ENCODE measurements around the gene TENM3.

Gene TENM3

DNA sequence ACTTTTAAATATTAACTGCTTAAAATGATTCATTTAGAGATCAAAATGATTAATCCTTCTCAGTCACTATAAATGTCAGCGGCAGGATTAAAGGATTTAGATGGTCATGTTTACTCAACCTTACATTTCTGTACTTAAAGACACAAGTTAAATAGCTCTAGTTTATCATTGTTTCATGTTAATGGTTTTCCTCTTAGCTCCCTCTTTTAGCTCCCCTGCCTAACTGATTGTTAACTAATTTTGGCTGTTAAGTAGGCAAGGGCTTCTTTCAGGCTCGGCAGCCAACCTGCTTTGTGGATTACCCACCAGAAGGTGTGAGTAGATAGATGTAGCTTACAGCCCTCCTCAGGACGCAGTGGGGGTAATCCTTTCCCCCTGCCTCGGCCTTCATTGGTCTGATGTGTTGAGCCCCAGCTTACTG, 96.0 kb downstream of the TENM3 start:
- DNase-seq (ENCODE audit: low read depth): no peak
- TF ChIP-seq, protein P1, sequence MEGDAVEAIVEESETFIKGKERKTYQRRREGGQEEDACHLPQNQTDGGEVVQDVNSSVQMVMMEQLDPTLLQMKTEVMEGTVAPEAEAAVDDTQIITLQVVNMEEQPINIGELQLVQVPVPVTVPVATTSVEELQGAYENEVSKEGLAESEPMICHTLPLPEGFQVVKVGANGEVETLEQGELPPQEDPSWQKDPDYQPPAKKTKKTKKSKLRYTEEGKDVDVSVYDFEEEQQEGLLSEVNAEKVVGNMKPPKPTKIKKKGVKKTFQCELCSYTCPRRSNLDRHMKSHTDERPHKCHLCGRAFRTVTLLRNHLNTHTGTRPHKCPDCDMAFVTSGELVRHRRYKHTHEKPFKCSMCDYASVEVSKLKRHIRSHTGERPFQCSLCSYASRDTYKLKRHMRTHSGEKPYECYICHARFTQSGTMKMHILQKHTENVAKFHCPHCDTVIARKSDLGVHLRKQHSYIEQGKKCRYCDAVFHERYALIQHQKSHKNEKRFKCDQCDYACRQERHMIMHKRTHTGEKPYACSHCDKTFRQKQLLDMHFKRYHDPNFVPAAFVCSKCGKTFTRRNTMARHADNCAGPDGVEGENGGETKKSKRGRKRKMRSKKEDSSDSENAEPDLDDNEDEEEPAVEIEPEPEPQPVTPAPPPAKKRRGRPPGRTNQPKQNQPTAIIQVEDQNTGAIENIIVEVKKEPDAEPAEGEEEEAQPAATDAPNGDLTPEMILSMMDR (conservative IDR thresholded peaks at IDR 0.05; ENCODE audit: control insufficient read depth, insufficient read depth, low read depth, low read length): no peak
- H3K4me3 ChIP-seq (ENCODE audit: control insufficient read depth, low read depth, low read length): no peak overlapping the region

- H3K4me3 ChIP-seq (ENCODE audit: control insufficient read depth, low read depth, low read length): no peak overlapping the region
- TF ChIP-seq, protein P1 (conservative IDR thresholded peaks at IDR 0.05; ENCODE audit: control insufficient read depth, insufficient read depth, low read depth, low read length): no peak
- DNase-seq (ENCODE audit: low read depth): no peak
These were observed 100.3 kb downstream of the TENM3 start for GRCh38 chr4:182343453-182343852.

GRCh38 chr4:182344968-182345367, 101.8 kb downstream of the TENM3 start:
- TF ChIP-seq, protein P1 (conservative IDR thresholded peaks at IDR 0.05; ENCODE audit: control insufficient read depth, insufficient read depth, low read depth, low read length): no peak
- DNase-seq (ENCODE audit: low read depth): no peak

GRCh38 chr4:182346250-182346649, 103.0 kb downstream of the TENM3 start:
- no peak overlapping the region for H3K4me3 ChIP-seq (ENCODE audit: control insufficient read depth, low read depth, low read length)
- TF ChIP-seq, protein P1 (conservative IDR thresholded peaks at IDR 0.05; ENCODE audit: control insufficient read depth, insufficient read depth, low read depth, low read length): no peak
- DNase-seq (ENCODE audit: low read depth): no peak

More at GRCh38 chr4:182344968-182345367, 101.8 kb downstream of the TENM3 start:
- no peak overlapping the region for H3K4me3 ChIP-seq (ENCODE audit: control insufficient read depth, low read depth, low read length)

GRCh38 chr4:182346675-182347375, 103.6 kb downstream of the TENM3 start:
- no peak for DNase-seq (ENCODE audit: low read depth)
- TF ChIP-seq, protein P1 (conservative IDR thresholded peaks at IDR 0.05; ENCODE audit: control insufficient read depth, insufficient read depth, low read depth, low read length): no peak
- H3K4me3 ChIP-seq (ENCODE audit: control insufficient read depth, low read depth, low read length): no peak overlapping the region

- no peak overlapping the region for H3K4me3 ChIP-seq (ENCODE audit: control insufficient read depth, low read depth, low read length)
- DNase-seq (ENCODE audit: low read depth): no peak
- TF ChIP-seq, protein P1 (conservative IDR thresholded peaks at IDR 0.05; ENCODE audit: control insufficient read depth, insufficient read depth, low read depth, low read length): no peak
These were observed 105.7 kb downstream of the TENM3 start for GRCh38 chr4:182348779-182349326.

Measured in fibroblast of mammary gland (primary cell).